Nephron progenitor cell (in vitro differentiated cells): Measurements from ENCODE around the gene SLC38A7.
"Not testable (repeated sequence)": the region's sequence is repeated elsewhere in the genome, so short reads cannot be mapped to it uniquely, and the experiment has no call there.

Experiments
- DNase-seq: peaks from one replicate; pipeline ENCODE4 v3.0.0; 2021
- H3K27ac Mint-ChIP-seq: 2 replicates; pipeline ENCODE4 v1.8.0; 2021; ENCODE audit warnings: mild to moderate bottlenecking, moderate library complexity, mixed read lengths
- H3K27me3 Mint-ChIP-seq: 2 replicates; pipeline ENCODE4 v1.8.0; 2021; ENCODE audit warnings: mild to moderate bottlenecking, low read depth, mixed read lengths; ENCODE audit not compliant: poor library complexity
- H3K36me3 Mint-ChIP-seq: 2 replicates; pipeline ENCODE4 v1.8.0; 2021; ENCODE audit warnings: low read depth, mixed read lengths
- H3K4me1 Mint-ChIP-seq: 2 replicates; pipeline ENCODE4 v1.8.0; 2021; ENCODE audit warnings: mixed read lengths
- H3K4me3 Mint-ChIP-seq: 2 replicates; pipeline ENCODE4 v1.8.0; 2021; ENCODE audit warnings: mild to moderate bottlenecking, moderate library complexity, mixed read lengths
- H3K9me3 Mint-ChIP-seq: 2 replicates; pipeline ENCODE4 v1.8.0; 2021; ENCODE audit warnings: mild to moderate bottlenecking, moderate library complexity, mixed read lengths
- TF ChIP-seq, protein P1 (sequence below): fragments of 200-600 bp; sonication (generic); IDR thresholded peaks from 2 replicates; pipeline ENCODE4 v1.5.0; 2021; ENCODE audit warnings: antibody characterized with exemption

Gene SLC38A7

DNA sequence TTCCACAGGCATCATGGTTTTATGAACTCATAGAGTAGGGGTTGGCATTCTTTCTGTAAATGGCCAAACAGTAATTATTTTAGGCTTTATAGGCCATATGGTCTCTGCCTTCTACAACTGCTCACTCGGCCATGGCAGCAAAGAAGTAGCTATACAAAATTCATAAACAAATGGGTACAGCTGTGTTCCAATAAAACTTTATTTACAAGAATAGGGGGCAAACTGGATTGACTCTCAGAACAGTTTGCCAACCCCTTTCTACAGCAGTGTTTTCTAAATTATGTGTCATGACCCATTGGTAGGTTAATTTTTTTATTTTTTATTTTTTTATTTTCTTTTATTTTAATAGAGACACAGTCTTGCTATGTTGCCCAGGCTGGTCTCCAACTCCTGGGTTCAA lies 29.2 kb upstream of the SLC38A7 start:
- Mint-ChIP-seq H3K27me3 (no peaks in the 10 kb centered on the region), H3K36me3 (peaks cover 72% of the 10 kb centered on the region)
- TF ChIP-seq, protein P1, sequence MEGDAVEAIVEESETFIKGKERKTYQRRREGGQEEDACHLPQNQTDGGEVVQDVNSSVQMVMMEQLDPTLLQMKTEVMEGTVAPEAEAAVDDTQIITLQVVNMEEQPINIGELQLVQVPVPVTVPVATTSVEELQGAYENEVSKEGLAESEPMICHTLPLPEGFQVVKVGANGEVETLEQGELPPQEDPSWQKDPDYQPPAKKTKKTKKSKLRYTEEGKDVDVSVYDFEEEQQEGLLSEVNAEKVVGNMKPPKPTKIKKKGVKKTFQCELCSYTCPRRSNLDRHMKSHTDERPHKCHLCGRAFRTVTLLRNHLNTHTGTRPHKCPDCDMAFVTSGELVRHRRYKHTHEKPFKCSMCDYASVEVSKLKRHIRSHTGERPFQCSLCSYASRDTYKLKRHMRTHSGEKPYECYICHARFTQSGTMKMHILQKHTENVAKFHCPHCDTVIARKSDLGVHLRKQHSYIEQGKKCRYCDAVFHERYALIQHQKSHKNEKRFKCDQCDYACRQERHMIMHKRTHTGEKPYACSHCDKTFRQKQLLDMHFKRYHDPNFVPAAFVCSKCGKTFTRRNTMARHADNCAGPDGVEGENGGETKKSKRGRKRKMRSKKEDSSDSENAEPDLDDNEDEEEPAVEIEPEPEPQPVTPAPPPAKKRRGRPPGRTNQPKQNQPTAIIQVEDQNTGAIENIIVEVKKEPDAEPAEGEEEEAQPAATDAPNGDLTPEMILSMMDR: no peak

DNA sequence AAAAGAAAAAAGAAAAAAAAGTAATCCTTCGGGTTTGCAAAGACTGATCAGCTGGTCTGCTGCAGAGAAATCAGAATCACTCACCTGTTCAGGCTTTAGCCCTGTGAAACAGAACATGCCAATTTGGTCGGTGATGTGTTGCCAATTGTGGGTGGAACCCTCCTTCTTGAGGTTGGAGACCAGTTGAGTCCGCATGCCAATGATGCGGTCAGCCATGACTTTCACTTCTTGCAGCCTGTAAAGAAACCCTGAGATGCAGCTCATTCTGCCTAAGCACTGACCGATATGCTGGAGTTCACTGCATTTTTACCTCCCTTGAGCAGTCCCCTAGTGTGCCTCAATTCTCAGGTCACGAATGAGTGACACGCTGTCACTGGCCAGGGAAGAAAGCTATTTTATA lies 24.8 kb upstream of the SLC38A7 start:
- no peak overlapping the region for H3K4me3 Mint-ChIP-seq
- H3K9me3 Mint-ChIP-seq: no peaks in the 10 kb centered on the region
- H3K27me3 Mint-ChIP-seq: peaks cover 3% of the 10 kb centered on the region
- no peaks in the 10 kb centered on the region for H3K4me1 Mint-ChIP-seq
- peak; percentile 18 for DNase-seq
- TF ChIP-seq, protein P1: no peak
- peak overlapping the region; percentile 81 for H3K27ac Mint-ChIP-seq
- peaks cover 74% of the 10 kb centered on the region for H3K36me3 Mint-ChIP-seq

More for the DNA sequence above, 29.2 kb upstream of the SLC38A7 start:
- H3K27ac Mint-ChIP-seq: no peak overlapping the region
- no peaks in the 10 kb centered on the region for H3K9me3 Mint-ChIP-seq
- no peaks in the 10 kb centered on the region for H3K4me1 Mint-ChIP-seq
- no peak for DNase-seq
- H3K4me3 Mint-ChIP-seq: no peak overlapping the region

DNA sequence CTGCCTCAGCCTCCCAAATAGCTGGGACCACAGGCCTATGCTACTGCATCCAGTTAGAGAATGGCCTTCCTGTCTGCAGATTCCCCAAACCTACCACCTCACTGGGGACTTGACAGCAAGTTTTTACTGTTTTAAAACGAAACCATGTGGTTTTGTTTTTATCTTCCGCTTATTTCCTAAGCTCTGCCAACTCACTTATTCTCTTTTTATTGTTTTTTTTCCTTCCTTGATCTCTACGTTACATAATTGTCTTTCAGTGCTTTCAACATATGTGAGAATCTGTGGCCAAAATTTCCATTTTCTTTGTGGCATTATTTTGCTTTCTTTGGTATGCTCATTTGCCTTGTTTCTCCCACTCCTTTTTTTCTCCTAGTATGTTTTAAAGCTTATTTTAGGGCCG lies 14.6 kb upstream of the SLC38A7 start:
- TF ChIP-seq, protein P1: no peak
- peaks cover 12% of the 10 kb centered on the region for H3K9me3 Mint-ChIP-seq
- no peak for DNase-seq
- H3K36me3 Mint-ChIP-seq: peaks cover 5% of the 10 kb centered on the region
- peaks cover 12% of the 10 kb centered on the region for H3K27me3 Mint-ChIP-seq
- no peaks in the 10 kb centered on the region for H3K4me1 Mint-ChIP-seq
- H3K4me3 Mint-ChIP-seq: no peak overlapping the region
- no peak overlapping the region for H3K27ac Mint-ChIP-seq

DNA sequence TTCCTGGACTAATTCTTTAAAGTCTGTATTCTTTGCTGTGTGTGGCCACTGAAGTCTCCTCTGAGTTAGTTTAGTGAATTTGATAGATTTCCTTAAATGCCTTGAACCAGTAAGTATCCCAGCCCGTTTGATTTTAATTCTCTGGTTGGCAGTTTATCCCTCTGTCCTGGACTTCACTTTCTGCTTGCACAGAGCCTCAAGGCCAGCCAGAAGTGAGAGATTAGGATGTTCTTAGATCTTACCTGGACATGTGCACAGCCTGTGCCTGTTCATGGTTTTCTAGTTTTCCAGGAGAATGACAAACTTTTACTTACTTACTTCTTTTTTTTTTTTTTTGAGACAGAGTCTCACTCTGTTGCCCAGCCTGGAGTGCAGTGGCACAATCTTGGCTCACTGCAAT lies 10.8 kb upstream of the SLC38A7 start:
- H3K4me1 Mint-ChIP-seq: no peaks in the 10 kb centered on the region
- H3K27me3 Mint-ChIP-seq: peaks cover 21% of the 10 kb centered on the region
- TF ChIP-seq, protein P1: no peak
- no peak overlapping the region for H3K4me3 Mint-ChIP-seq
- H3K27ac Mint-ChIP-seq: no peak overlapping the region
- no peaks in the 10 kb centered on the region for H3K36me3 Mint-ChIP-seq
- no peak for DNase-seq
- peaks cover 37% of the 10 kb centered on the region for H3K9me3 Mint-ChIP-seq

DNA sequence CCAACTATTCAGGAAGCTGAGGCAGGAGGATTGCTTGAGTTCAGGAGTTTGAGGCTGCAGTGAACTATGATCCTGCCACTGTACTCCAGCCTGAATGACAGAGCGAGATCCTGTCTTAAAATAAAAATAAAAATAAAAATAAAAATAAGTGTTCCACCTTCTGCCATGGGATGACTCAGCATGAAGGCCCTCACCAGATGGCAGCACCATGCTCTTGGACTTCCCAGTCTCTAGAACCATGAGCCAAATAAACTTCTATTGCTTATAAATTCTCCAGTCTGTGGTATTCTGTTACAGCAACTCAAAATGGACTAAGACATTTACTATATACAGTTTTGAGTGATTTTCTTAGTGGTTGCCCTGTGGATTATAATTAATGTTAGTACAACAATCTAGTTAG lies 7.9 kb upstream of the SLC38A7 start:
- H3K4me3 Mint-ChIP-seq: no peak overlapping the region
- no peak for DNase-seq
- peaks cover 37% of the 10 kb centered on the region for H3K9me3 Mint-ChIP-seq
- no peaks in the 10 kb centered on the region for H3K4me1 Mint-ChIP-seq
- H3K36me3 Mint-ChIP-seq: no peaks in the 10 kb centered on the region
- H3K27me3 Mint-ChIP-seq: peaks cover 48% of the 10 kb centered on the region
- H3K27ac Mint-ChIP-seq: no peak overlapping the region
- TF ChIP-seq, protein P1: no peak

DNA sequence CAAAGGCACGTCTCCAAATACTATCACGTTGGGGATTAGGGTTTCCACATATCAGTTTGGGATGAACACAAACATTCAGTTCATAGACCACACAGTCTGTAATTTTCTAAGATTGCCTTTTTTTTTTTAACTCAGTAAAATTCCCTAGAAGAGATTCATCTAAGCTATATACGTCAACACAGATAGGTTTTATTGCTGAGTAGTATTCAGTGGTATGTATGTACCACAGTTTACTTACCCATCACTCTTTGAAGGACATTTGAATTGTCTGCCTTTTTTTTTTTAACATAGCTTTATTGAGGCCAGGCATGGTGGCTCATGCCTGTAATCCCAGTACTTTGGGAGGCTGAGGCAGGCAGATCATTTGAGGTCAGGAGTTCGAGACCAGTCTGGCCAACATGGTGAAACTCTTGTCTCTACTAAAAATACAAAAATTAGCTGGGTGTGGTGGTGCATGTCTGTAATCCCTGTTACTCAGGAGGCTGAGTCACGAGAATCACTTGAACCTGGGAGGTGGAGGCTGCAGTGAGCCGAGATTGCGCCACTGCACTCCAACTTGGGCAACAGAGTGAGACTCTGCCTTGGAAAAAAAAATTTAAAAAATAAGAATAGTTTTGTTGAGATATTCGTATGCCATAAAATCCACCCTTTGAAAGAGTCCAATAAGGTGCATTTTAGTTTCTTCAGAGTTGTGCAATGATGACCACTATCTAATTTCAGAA lies 2.6 kb upstream of the SLC38A7 start:
- H3K9me3 Mint-ChIP-seq: peaks cover 11% of the 10 kb centered on the region
- not testable (repeated sequence) for H3K27ac Mint-ChIP-seq, H3K36me3 Mint-ChIP-seq, H3K4me3 Mint-ChIP-seq, DNase-seq
- peaks cover 14% of the 10 kb centered on the region for H3K4me1 Mint-ChIP-seq
- peaks cover 41% of the 10 kb centered on the region for H3K27me3 Mint-ChIP-seq
